Measurements from ENCODE around the gene HLA-E.

DNA sequence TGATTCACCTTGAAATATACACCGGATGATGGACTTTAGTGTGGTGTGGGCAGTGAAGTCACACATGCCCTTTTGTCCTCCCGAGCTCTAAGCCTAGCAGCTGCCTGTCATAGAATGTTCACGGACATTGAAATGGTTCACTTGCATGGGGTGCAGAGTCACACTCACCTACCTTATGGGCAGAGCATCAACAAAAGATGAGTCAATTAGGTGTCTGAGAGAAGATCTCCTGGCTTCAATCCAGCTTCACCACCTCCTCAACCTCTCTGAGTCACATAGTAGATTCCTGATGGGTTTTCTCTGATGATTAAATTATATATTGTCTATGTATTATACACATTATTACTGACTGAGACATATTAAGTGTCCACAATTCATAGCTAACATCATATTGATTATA lies 48.1 kb upstream of the HLA-E start:
- TF ChIP-seq, protein P1, sequence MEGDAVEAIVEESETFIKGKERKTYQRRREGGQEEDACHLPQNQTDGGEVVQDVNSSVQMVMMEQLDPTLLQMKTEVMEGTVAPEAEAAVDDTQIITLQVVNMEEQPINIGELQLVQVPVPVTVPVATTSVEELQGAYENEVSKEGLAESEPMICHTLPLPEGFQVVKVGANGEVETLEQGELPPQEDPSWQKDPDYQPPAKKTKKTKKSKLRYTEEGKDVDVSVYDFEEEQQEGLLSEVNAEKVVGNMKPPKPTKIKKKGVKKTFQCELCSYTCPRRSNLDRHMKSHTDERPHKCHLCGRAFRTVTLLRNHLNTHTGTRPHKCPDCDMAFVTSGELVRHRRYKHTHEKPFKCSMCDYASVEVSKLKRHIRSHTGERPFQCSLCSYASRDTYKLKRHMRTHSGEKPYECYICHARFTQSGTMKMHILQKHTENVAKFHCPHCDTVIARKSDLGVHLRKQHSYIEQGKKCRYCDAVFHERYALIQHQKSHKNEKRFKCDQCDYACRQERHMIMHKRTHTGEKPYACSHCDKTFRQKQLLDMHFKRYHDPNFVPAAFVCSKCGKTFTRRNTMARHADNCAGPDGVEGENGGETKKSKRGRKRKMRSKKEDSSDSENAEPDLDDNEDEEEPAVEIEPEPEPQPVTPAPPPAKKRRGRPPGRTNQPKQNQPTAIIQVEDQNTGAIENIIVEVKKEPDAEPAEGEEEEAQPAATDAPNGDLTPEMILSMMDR (conservative IDR thresholded peaks at IDR 0.05 in 1 of 2, IDR thresholded peaks at IDR 0.05 in 1 of 2; ENCODE audit: low read depth in 1 of 2, low read length in 2 of 2): no peak
- no peak for TF ChIP-seq EZH2 (IDR thresholded peaks at IDR 0.05; ENCODE audit: low read length, missing control alignments)

Data from fibroblast of lung (primary cell).